GM13977 (cell line): ENCODE results near the gene SV2C.
"Not testable (repeated sequence)": the region's sequence is repeated elsewhere in the genome, so short reads cannot be mapped to it uniquely, and the experiment has no call there.

Source experiments
- DNase-seq: peaks from one replicate; pipeline ENCODE4 v3.0.0; 2012; ENCODE audit warnings: low spot score
- in situ Hi-C: fragments of 300-500 bp; cut with MboI; formaldehyde crosslinking; loops from one replicate; pipeline ENCODE4 v1.12.0; 2022; ENCODE audit warnings: low sequenced_read_pairs, low pct_unique_long_range_greater_than_20kb, mixed read lengths, inconsistent platforms; ENCODE audit not compliant: unreplicated experiment
- TF ChIP-seq, protein P1 (sequence below): IDR thresholded peaks from 2 replicates; pipeline ENCODE4 v1.5.1; 2012; ENCODE audit warnings: mild to moderate bottlenecking, control low read depth; ENCODE audit not compliant: insufficient read depth; ENCODE audit errors: extremely low read depth, missing control alignments

Gene SV2C

DNA sequence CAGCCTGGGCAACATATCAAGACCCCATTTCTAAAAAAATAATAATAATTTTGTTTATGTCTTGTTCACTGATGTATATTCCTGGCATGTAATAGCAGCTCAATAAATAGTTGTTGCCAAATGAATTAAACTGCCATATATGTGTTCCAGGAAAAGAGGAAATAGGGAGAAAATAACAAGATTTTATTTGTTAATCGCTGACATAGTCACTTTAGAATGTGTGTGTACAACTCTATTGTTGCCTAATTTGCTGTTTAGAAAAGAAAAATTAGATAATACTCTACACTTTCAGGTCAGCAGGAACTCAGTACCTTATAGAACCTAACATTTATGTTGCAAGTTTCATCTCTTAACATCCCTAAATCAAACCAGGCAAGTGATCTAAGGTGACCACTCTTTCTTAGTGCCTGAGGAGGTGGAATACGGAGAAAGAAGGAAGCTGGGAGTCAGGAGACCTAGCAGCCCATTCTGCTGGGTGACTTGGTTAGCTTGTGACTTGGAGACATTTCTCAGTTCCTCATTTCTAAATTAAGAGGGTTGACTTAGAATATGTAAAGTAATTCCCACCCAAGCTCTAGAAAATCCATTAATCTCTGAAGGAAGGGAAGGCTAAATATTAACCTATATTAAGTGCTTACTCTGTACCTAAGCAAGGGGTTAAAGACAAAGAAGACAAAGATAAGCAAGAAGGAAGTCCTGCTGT, 209.6 kb downstream of the SV2C start:
- in situ Hi-C loops: no loop called here
- no peak for DNase-seq
- TF ChIP-seq, protein P1, sequence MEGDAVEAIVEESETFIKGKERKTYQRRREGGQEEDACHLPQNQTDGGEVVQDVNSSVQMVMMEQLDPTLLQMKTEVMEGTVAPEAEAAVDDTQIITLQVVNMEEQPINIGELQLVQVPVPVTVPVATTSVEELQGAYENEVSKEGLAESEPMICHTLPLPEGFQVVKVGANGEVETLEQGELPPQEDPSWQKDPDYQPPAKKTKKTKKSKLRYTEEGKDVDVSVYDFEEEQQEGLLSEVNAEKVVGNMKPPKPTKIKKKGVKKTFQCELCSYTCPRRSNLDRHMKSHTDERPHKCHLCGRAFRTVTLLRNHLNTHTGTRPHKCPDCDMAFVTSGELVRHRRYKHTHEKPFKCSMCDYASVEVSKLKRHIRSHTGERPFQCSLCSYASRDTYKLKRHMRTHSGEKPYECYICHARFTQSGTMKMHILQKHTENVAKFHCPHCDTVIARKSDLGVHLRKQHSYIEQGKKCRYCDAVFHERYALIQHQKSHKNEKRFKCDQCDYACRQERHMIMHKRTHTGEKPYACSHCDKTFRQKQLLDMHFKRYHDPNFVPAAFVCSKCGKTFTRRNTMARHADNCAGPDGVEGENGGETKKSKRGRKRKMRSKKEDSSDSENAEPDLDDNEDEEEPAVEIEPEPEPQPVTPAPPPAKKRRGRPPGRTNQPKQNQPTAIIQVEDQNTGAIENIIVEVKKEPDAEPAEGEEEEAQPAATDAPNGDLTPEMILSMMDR: no peak

DNA sequence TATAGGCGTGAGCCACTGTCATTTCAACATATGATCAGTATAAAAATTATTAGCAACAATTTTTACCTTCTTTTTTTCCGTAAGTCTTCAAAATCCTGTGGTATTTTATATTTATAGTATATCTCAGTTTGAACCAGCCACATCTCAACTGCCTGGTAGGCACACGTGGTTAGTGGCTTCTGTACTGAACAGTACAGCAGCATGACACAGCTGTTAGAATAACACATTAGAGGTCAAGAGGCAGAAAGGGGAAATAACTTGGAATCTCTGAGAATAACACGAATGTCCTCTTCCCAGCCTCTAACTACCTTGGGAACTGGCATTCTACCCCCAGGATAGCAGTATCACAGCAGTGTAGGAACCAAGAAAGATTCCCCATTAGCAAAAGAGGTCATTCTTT, 211.4 kb downstream of the SV2C start:
- TF ChIP-seq, protein P1: no peak
- no peak for DNase-seq
- in situ Hi-C loops: no loop called here

DNA sequence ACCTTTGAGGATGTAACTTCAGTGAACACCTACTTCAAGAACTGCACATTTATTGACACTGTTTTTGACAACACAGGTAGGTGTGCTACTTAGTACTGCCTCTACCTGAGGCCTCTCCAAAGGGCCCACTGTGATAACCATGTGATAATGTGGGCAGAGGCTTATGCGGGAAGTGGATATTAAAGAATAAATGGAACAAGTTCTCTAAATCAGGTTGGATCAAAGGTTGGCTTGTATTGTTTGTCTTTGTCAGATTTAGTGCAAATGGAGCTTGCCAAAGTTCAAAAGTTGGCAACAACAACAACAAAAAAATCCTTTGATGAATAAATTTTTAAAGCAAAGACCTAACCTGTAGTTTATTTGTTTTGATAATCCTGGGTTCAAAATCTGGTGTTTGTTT, 215.7 kb downstream of the SV2C start:
- TF ChIP-seq, protein P1: no peak
- in situ Hi-C loops: no loop called here
- DNase-seq: no peak

DNA sequence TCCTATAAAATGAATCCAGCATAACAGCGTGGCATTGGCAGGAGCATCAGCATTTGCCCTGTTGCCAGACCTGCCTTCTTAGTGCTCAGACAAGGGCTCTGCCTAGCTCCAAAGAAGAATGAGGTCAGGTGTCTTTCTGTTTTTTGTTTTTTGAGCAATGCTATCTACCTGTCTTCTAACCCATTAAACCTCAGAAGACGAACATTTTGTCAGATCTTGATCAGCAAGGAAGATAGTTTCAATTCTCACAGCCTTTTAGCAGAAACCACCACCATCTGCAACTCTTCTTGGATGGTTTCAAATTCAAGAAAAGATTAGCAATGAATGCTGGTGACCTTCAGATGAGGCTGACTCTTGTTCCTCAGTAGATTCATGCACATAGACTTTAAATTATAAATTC, 216.4 kb downstream of the SV2C start:
- TF ChIP-seq, protein P1: no peak
- in situ Hi-C loops: no loop called here
- no peak for DNase-seq

DNA sequence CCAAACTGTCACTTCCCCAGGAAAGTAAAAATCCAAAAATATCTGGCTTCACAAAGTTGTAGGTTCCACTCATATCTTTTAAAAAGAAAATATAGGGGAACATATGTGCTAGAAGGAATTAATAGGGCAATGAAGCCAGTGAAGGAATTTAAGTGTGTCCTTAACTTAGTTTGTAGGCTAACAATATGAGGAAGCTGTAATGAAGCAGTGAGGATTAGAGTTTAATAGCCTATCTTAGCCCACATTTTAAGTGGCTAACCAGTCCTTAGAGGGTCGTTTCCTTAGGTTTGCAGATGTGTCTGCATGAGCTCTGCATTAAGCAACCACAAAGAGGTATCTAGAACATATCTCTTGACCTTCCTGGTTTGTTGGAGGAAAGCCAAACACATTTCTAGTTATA, 218.7 kb downstream of the SV2C start:
- in situ Hi-C loops: not testable (repeated sequence)

DNA sequence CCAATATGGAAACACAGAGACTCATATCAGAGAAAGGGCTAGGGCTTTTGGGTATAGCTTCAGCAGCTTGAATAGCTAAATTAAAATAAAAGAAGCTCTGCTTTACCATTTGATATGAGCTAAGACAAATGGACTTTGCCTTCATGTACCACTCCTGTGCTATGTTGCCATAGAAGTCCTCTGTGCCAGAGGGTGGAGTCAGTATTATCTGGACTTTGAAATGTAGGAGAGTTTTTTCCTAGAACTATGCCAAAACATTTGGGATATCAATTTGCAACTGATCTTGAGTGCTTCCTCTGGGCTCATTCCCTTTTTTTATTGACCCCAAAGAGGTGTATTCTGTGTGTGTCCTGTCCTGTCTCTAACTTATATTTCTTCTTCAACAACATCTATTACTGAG, 219.5 kb downstream of the SV2C start:
- DNase-seq, in situ Hi-C loops: not testable (repeated sequence)

More for the DNA sequence above, 218.7 kb downstream of the SV2C start:
- not testable (repeated sequence) for DNase-seq

DNA sequence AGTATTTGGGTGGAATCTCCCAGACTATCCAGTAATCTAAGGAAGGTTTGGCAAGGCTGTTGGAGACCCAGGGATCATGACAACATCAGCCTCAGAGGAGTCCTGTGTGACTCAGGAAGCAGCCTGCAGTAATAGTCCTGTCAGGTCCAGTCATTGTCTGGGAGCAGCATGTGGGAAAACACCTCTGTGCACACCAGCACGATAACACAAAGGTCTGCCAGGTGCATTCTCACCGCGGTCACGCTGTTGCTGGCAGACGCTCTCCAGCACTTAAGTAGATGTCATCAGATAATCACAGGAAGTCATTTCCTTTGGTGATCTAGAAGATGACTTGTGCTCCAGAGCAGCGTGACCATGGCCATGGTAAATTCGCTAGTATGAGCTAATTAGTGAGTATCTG, 220.7 kb downstream of the SV2C start:
- in situ Hi-C loops: no loop called here
- DNase-seq: peak; percentile 54
- TF ChIP-seq, protein P1: no peak

DNA sequence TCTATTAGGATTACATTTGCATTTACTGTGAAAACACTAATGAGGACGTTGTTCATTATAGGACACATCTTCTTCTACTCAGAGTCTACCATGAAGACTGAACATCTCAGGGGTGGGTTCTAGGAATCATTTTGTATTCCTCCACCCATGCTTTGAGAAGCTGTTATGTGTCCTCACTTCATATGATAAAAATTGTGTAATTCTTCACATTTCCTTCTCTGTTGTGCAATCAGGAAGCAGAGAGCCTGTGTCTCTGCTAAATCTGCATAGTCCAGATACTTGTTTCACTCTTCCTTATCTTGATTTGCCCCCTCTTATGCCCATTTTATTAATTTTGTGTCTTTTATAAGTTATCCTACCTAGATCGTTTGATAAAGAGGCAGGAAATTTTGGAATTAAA, 222.1 kb downstream of the SV2C start:
- no peak for DNase-seq
- in situ Hi-C loops: no loop called here
- TF ChIP-seq, protein P1: no peak
